ENCODE measurements around the gene SLC7A6OS.

Gene SLC7A6OS

GRCh38 chr16:68257906-68258800 lies 52.6 kb downstream of the SLC7A6OS start:
- H3K9ac ChIP-seq: peak overlapping the region; percentile 62; the same call in 1 of the 2 replicates
- no peak for TF ChIP-seq CTCF (conservative IDR thresholded peaks at IDR 0.05; ENCODE audit: low read depth, low read length)
- no peak overlapping the region for H2AFZ ChIP-seq (ENCODE audit: low read depth)
- no peaks in the 10 kb centered on the region for H3K27me3 ChIP-seq (ENCODE audit: insufficient read depth, low read depth)
- H4K20me1 ChIP-seq (ENCODE audit: insufficient read depth): no peaks in the 10 kb centered on the region
- peaks cover 15% of the 10 kb centered on the region; the same call in 1 of the 2 replicates for H3K79me2 ChIP-seq (ENCODE audit: insufficient read depth, low read depth)
- H3K4me3 ChIP-seq (IDR thresholded peaks at IDR 0.05; ENCODE audit: insufficient read depth, low read depth, low read length): no peak overlapping the region
- H3K4me2 ChIP-seq: peak overlapping the region; percentile 93
- no peaks in the 10 kb centered on the region for H3K36me3 ChIP-seq (ENCODE audit: insufficient read depth)
- peak overlapping the region; percentile 96 for H3K27ac ChIP-seq
- H3K4me1 ChIP-seq (ENCODE audit: low read depth, poor library complexity, severe bottlenecking): peaks cover 99% of the 10 kb centered on the region

GRCh38 chr16:68257251-68257905 lies 53.4 kb downstream of the SLC7A6OS start:
- H3K27ac ChIP-seq: peak overlapping the region; percentile 96
- peak overlapping the region; percentile 93 for H3K4me2 ChIP-seq
- H3K4me3 ChIP-seq (IDR thresholded peaks at IDR 0.05; ENCODE audit: insufficient read depth, low read depth, low read length): no peak overlapping the region
- TF ChIP-seq CTCF (conservative IDR thresholded peaks at IDR 0.05; ENCODE audit: low read depth, low read length): no peak
- no peaks in the 10 kb centered on the region for H4K20me1 ChIP-seq (ENCODE audit: insufficient read depth)
- H3K4me1 ChIP-seq (ENCODE audit: low read depth, poor library complexity, severe bottlenecking): peaks cover 99% of the 10 kb centered on the region
- peaks cover 20% of the 10 kb centered on the region; the same call in 1 of the 2 replicates for H3K79me2 ChIP-seq (ENCODE audit: insufficient read depth, low read depth)
- H3K9ac ChIP-seq: peak overlapping the region; percentile 62; the same call in 1 of the 2 replicates
- H3K36me3 ChIP-seq (ENCODE audit: insufficient read depth): no peaks in the 10 kb centered on the region
- H3K27me3 ChIP-seq (ENCODE audit: insufficient read depth, low read depth): no peaks in the 10 kb centered on the region
- no peak overlapping the region for H2AFZ ChIP-seq (ENCODE audit: low read depth)

GRCh38 chr16:68255712-68256111 lies 55.0 kb downstream of the SLC7A6OS start:
- Histone ChIP-seq H3K27me3 (ENCODE audit: insufficient read depth, low read depth) (no peaks in the 10 kb centered on the region), H3K9ac (no peak overlapping the region), H3K4me2 (no peak overlapping the region), H3K4me1 (ENCODE audit: low read depth, poor library complexity, severe bottlenecking) (peaks cover 99% of the 10 kb centered on the region), H4K20me1 (ENCODE audit: insufficient read depth) (no peaks in the 10 kb centered on the region), H3K36me3 (ENCODE audit: insufficient read depth) (no peaks in the 10 kb centered on the region), H3K27ac (no peak overlapping the region; the same call in 1 of the 2 replicates), H2AFZ (ENCODE audit: low read depth) (no peak overlapping the region), H3K4me3 (IDR thresholded peaks at IDR 0.05; ENCODE audit: insufficient read depth, low read depth, low read length) (no peak overlapping the region), H3K79me2 (ENCODE audit: insufficient read depth, low read depth) (peaks cover 20% of the 10 kb centered on the region; the same call in 1 of the 2 replicates)
- TF ChIP-seq CTCF (conservative IDR thresholded peaks at IDR 0.05; ENCODE audit: low read depth, low read length): no peak

- Histone ChIP-seq H3K4me2 (peak overlapping the region; percentile 86; the same call in 1 of the 2 replicates), H3K79me2 (ENCODE audit: insufficient read depth, low read depth) (peaks cover 35% of the 10 kb centered on the region; the same call in 1 of the 2 replicates), H3K9ac (no peak overlapping the region), H4K20me1 (ENCODE audit: insufficient read depth) (no peaks in the 10 kb centered on the region), H3K36me3 (ENCODE audit: insufficient read depth) (no peaks in the 10 kb centered on the region), H3K4me1 (ENCODE audit: low read depth, poor library complexity, severe bottlenecking) (peaks cover 99% of the 10 kb centered on the region), H2AFZ (ENCODE audit: low read depth) (no peak overlapping the region), H3K4me3 (IDR thresholded peaks at IDR 0.05; ENCODE audit: insufficient read depth, low read depth, low read length) (no peak overlapping the region), H3K27ac (peak overlapping the region; percentile 86), H3K27me3 (ENCODE audit: insufficient read depth, low read depth) (no peaks in the 10 kb centered on the region)
- no peak for TF ChIP-seq CTCF (conservative IDR thresholded peaks at IDR 0.05; ENCODE audit: low read depth, low read length)
Observed at GRCh38 chr16:68253721-68254120, 57.0 kb downstream of the SLC7A6OS start.

Measured in KMS-11 (cell line).